ENCODE data around the gene PGRMC2.

Gene PGRMC2

GRCh38 chr4:128241425-128241913 lies 46.1 kb downstream of the PGRMC2 start:
- Histone ChIP-seq H3K9me3 (no peaks in the 10 kb centered on the region), H3K4me1 (ENCODE audit: control insufficient read depth in 1 of 2, insufficient read depth in 1 of 2, low read depth in 1 of 2, low read length in 1 of 2) (peaks cover 0 to 3% of the 10 kb centered on the region in 2 experiments), H3K36me3 (no peaks in the 10 kb centered on the region), H3K27me3 (no peaks in the 10 kb centered on the region), H3K4me3 (ENCODE audit: low read depth in 1 of 2, low read length in 1 of 2) (no peak overlapping the region), H3K27ac (no peak overlapping the region)
- TF ChIP-seq CTCF (IDR thresholded peaks at IDR 0.05), result no peak

DNA sequence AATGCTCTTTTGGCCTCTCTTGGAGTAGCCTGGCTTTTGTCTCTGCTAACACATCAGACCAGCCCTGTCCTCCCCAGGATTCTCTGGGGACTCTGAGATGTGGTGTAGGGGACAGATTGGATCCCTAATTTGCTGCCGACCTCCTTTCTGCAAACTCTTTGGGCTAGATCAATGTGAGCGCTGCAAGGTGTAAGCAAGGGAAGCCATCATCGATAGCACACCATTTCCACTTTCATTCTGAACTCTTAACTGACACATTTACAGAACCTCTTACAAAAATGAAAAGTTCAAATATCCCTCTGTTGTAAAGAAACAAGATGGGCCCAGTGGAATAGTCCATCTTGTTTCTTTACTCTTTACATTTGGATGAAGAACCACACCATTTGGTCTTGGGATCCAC lies 46.6 kb downstream of the PGRMC2 start:
- Histone ChIP-seq H3K4me1 (ENCODE audit: control insufficient read depth in 1 of 2, insufficient read depth in 1 of 2, low read depth in 1 of 2, low read length in 1 of 2) (peaks cover 0 to 3% of the 10 kb centered on the region in 2 experiments), H3K27ac (no peak overlapping the region), H3K36me3 (no peaks in the 10 kb centered on the region), H3K9me3 (no peaks in the 10 kb centered on the region), H3K27me3 (no peaks in the 10 kb centered on the region), H3K4me3 (ENCODE audit: low read depth in 1 of 2, low read length in 1 of 2) (no peak overlapping the region)
- TF ChIP-seq CTCF (IDR thresholded peaks at IDR 0.05), result no peak

DNA sequence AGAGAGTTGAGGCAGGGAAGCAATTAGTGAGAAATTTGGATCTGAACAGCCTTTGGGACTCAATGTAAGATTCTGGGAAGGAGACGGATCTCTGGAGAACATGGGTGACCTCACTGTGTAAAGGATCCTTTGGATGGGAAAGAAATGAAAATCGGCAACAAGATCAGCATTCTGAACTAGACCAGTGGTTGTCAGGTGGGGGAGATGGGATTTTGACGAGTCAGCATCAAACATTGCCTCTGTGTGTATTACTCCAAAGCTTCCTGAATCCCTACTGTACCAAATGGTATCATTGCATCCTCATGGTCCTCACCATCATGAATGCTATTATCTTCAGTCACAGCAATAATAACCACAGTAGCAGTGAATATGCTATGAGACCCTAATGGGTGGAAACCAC lies 52.8 kb downstream of the PGRMC2 start:
- Histone ChIP-seq H3K4me1 (ENCODE audit: control insufficient read depth in 1 of 2, insufficient read depth in 1 of 2, low read depth in 1 of 2, low read length in 1 of 2) (peaks cover 0 to 3% of the 10 kb centered on the region in 2 experiments), H3K4me3 (ENCODE audit: low read depth in 1 of 2, low read length in 1 of 2) (no peak overlapping the region), H3K36me3 (no peaks in the 10 kb centered on the region), H3K27me3 (no peaks in the 10 kb centered on the region), H3K27ac (no peak overlapping the region), H3K9me3 (no peaks in the 10 kb centered on the region)
- no peak for TF ChIP-seq CTCF (IDR thresholded peaks at IDR 0.05)

DNA sequence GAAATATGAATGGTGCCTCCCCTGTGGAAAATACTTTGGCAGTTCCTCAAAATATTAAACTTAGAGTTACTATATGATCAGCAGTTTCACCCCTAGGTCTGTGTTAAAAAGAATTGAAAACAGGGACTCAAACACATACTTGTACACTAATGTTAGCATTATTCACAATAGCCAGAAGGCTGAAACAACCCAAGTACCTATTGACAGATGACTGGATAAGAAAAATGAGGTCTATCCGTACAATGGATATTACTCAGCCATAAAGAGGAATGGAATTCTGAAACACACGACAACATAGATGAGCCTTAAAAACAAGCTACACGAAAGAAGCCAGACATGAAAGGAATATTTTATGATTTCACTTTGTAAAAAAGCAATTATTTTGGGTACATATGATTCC lies 54.9 kb downstream of the PGRMC2 start:
- no peak overlapping the region for H3K4me3 ChIP-seq (ENCODE audit: low read depth in 1 of 2, low read length in 1 of 2)
- H3K4me1 ChIP-seq (ENCODE audit: control insufficient read depth in 1 of 2, insufficient read depth in 1 of 2, low read depth in 1 of 2, low read length in 1 of 2), result peaks cover 0 to 6% of the 10 kb centered on the region in 2 experiments
- H3K36me3 ChIP-seq, result no peaks in the 10 kb centered on the region
- H3K9me3 ChIP-seq, result no peaks in the 10 kb centered on the region
- no peak overlapping the region for H3K27ac ChIP-seq
- H3K27me3 ChIP-seq, result no peaks in the 10 kb centered on the region
- TF ChIP-seq CTCF (IDR thresholded peaks at IDR 0.05), result no peak

GRCh38 chr4:128228845-128229795 lies 58.5 kb downstream of the PGRMC2 start:
- peaks cover 8 to 20% of the 10 kb centered on the region in 2 experiments for H3K4me1 ChIP-seq (ENCODE audit: control insufficient read depth in 1 of 2, insufficient read depth in 1 of 2, low read depth in 1 of 2, low read length in 1 of 2)
- no peak overlapping the region for H3K27ac ChIP-seq
- H3K27me3 ChIP-seq, result no peaks in the 10 kb centered on the region
- H3K36me3 ChIP-seq, result no peaks in the 10 kb centered on the region
- no peak overlapping the region for H3K4me3 ChIP-seq (ENCODE audit: low read depth in 1 of 2, low read length in 1 of 2)
- no peak for TF ChIP-seq CTCF (IDR thresholded peaks at IDR 0.05)
- H3K9me3 ChIP-seq, result no peaks in the 10 kb centered on the region

Measured in neutrophil (primary cell).